Measurements from ENCODE around the gene TSPAN5. TPM values are rescaled to one million over a fixed set of nuclear protein-coding genes. Genes with fewer than 3 reads are reported as not detected.

TSPAN5 gene
- polyA plus RNA-seq, 1 donor from 2014 or later, result 18.8 TPM

DNA sequence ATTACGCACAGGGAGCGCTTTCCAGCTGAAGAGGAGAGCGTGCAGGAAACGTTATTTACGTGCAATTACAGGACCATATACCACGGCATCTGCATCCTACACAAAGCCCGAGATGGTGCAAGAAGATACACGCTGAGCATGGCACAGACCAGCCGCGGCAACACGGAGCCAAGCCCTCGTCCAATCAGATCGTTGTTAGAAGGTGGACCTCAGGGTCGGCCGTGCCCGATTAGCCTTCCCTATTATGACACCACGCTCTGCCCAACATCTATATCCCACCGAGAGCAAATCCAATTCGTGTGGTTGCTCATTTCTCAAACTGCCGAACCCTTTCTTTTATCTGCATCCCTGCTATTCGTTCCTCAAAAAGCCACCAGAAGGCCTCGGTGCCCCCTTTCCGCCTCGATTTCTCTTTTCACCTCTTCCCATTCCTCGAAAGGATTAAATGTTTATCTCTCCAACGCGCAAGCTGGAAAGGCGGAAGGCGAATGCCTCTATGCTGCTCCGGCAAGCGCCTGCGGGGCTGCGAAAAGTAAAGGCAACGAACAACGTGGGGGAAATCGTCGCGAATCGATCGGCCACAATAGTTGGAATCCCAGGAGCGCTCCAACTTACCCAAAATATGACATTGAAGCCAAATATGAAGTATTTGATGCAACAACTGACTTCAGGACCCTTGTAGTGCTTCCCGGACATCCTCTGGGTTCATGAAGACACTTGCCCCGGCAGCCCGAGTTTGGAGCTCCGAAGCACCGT is 702 bp downstream of the TSPAN5 start:
- TF ChIP-seq MXI1 (conservative IDR thresholded peaks at IDR 0.05; ENCODE audit: poor library complexity, severe bottlenecking), result peak; percentile 71
- peak; percentile 26 for TF ChIP-seq TAF1 (IDR thresholded peaks at IDR 0.05; ENCODE audit: low read depth)
- no peak for TF ChIP-seq EP300 (conservative IDR thresholded peaks at IDR 0.05; ENCODE audit: poor library complexity, severe bottlenecking)
- TF ChIP-seq EZH2 (IDR thresholded peaks at IDR 0.05; ENCODE audit: borderline replicate concordance, insufficient read depth, low read length, poor library complexity, severe bottlenecking), result no peak
- TF ChIP-seq, protein P1, sequence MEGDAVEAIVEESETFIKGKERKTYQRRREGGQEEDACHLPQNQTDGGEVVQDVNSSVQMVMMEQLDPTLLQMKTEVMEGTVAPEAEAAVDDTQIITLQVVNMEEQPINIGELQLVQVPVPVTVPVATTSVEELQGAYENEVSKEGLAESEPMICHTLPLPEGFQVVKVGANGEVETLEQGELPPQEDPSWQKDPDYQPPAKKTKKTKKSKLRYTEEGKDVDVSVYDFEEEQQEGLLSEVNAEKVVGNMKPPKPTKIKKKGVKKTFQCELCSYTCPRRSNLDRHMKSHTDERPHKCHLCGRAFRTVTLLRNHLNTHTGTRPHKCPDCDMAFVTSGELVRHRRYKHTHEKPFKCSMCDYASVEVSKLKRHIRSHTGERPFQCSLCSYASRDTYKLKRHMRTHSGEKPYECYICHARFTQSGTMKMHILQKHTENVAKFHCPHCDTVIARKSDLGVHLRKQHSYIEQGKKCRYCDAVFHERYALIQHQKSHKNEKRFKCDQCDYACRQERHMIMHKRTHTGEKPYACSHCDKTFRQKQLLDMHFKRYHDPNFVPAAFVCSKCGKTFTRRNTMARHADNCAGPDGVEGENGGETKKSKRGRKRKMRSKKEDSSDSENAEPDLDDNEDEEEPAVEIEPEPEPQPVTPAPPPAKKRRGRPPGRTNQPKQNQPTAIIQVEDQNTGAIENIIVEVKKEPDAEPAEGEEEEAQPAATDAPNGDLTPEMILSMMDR (IDR thresholded peaks at IDR 0.05; ENCODE audit: poor library complexity, severe bottlenecking), result no peak
- TF ChIP-seq, protein P2, sequence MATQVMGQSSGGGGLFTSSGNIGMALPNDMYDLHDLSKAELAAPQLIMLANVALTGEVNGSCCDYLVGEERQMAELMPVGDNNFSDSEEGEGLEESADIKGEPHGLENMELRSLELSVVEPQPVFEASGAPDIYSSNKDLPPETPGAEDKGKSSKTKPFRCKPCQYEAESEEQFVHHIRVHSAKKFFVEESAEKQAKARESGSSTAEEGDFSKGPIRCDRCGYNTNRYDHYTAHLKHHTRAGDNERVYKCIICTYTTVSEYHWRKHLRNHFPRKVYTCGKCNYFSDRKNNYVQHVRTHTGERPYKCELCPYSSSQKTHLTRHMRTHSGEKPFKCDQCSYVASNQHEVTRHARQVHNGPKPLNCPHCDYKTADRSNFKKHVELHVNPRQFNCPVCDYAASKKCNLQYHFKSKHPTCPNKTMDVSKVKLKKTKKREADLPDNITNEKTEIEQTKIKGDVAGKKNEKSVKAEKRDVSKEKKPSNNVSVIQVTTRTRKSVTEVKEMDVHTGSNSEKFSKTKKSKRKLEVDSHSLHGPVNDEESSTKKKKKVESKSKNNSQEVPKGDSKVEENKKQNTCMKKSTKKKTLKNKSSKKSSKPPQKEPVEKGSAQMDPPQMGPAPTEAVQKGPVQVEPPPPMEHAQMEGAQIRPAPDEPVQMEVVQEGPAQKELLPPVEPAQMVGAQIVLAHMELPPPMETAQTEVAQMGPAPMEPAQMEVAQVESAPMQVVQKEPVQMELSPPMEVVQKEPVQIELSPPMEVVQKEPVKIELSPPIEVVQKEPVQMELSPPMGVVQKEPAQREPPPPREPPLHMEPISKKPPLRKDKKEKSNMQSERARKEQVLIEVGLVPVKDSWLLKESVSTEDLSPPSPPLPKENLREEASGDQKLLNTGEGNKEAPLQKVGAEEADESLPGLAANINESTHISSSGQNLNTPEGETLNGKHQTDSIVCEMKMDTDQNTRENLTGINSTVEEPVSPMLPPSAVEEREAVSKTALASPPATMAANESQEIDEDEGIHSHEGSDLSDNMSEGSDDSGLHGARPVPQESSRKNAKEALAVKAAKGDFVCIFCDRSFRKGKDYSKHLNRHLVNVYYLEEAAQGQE (IDR thresholded peaks at IDR 0.05; ENCODE audit: borderline replicate concordance), result peak; percentile 41
- peak; percentile 24 for TF ChIP-seq SMC3 (conservative IDR thresholded peaks at IDR 0.05; ENCODE audit: poor library complexity)
- TF ChIP-seq RAD21 (conservative IDR thresholded peaks at IDR 0.05), result peak; percentile 23
- TF ChIP-seq POLR2AphosphoS5 (IDR thresholded peaks at IDR 0.05), result peak; percentile 68
- Histone ChIP-seq H2AFZ (ENCODE audit: low read depth, low read length) (peak overlapping the region; percentile 62), H3K79me2 (replicated peaks; ENCODE audit: insufficient read depth, low read length) (peaks cover 39% of the 10 kb centered on the region), H3K4me2 (ENCODE audit: low read length) (peak overlapping the region; percentile 81), H3K36me3 (ENCODE audit: insufficient read depth, low read length) (no peaks in the 10 kb centered on the region), H3F3A (ENCODE audit: insufficient read depth, low read length, poor library complexity, severe bottlenecking) (peaks cover 6% of the 10 kb centered on the region), H3K4me3 (ENCODE audit: low read length) (peak overlapping the region; percentile 73), H3K9ac (ENCODE audit: low read length) (peak overlapping the region; percentile 69), H3K9me3 (ENCODE audit: low read length) (no peaks in the 10 kb centered on the region), H3K27me3 (ENCODE audit: insufficient read depth, low read depth, low read length) (peaks cover 6% of the 10 kb centered on the region), H3K27ac (ENCODE audit: low read length) (peak overlapping the region; percentile 72), H3K9me2 (ENCODE audit: insufficient read depth, low read length) (no peaks in the 10 kb centered on the region), H4K20me1 (ENCODE audit: insufficient read depth) (no peaks in the 10 kb centered on the region)

DNA sequence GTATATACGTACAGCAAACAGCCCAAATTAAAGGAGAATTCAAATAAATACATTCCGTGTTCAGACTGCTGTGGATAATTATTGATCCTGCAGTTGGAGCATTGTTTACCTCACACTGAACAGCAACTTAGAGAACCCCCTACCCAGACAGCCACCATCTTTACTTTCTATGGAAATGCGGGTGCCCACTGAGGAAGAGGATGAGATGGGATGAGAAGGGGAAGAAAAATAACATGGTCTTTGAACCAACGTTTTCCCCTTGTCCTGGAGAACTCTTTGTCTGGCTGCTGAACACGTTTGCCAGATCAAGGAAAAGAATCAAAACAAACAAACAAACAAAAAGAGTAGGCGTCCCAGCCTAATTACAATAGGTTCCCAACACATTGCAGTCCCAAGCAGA is 1.5 kb downstream of the TSPAN5 start:
- Histone ChIP-seq H3K36me3 (ENCODE audit: insufficient read depth, low read length) (no peaks in the 10 kb centered on the region), H2AFZ (ENCODE audit: low read depth, low read length) (peak overlapping the region; percentile 62), H3K79me2 (replicated peaks; ENCODE audit: insufficient read depth, low read length) (peaks cover 46% of the 10 kb centered on the region), H3K27me3 (ENCODE audit: insufficient read depth, low read depth, low read length) (peaks cover 6% of the 10 kb centered on the region), H3K9ac (ENCODE audit: low read length) (peak overlapping the region; percentile 69), H3K27ac (ENCODE audit: low read length) (peak overlapping the region; percentile 72), H4K20me1 (ENCODE audit: insufficient read depth) (no peaks in the 10 kb centered on the region), H3K9me3 (ENCODE audit: low read length) (no peaks in the 10 kb centered on the region), H3F3A (ENCODE audit: insufficient read depth, low read length, poor library complexity, severe bottlenecking) (peaks cover 6% of the 10 kb centered on the region), H3K4me2 (ENCODE audit: low read length) (peak overlapping the region; percentile 81), H3K9me2 (ENCODE audit: insufficient read depth, low read length) (no peaks in the 10 kb centered on the region), H3K4me3 (ENCODE audit: low read length) (peak overlapping the region; percentile 73)
- TF ChIP-seq, protein P1 (IDR thresholded peaks at IDR 0.05; ENCODE audit: poor library complexity, severe bottlenecking), result no peak
- TF ChIP-seq RAD21 (conservative IDR thresholded peaks at IDR 0.05) (no peak), SMC3 (conservative IDR thresholded peaks at IDR 0.05; ENCODE audit: poor library complexity) (no peak), TAF1 (IDR thresholded peaks at IDR 0.05; ENCODE audit: low read depth) (no peak), EZH2 (IDR thresholded peaks at IDR 0.05; ENCODE audit: borderline replicate concordance, insufficient read depth, low read length, poor library complexity, severe bottlenecking) (no peak), POLR2AphosphoS5 (IDR thresholded peaks at IDR 0.05) (no peak), EP300 (conservative IDR thresholded peaks at IDR 0.05; ENCODE audit: poor library complexity, severe bottlenecking) (no peak), MXI1 (conservative IDR thresholded peaks at IDR 0.05; ENCODE audit: poor library complexity, severe bottlenecking) (no peak)
- TF ChIP-seq, protein P2 (IDR thresholded peaks at IDR 0.05; ENCODE audit: borderline replicate concordance), result no peak

Measured in neural cell (in vitro differentiated cells).